GM12875 (cell line): Measurements from ENCODE around the gene EFEMP2.

Experiments used
- H3K4me3 ChIP-seq: one replicate; pipeline ENCODE4 v1.5.1; 2011; ENCODE audit warnings: low read depth, low read length, control low read depth
- CTCF ChIP-seq: IDR thresholded peaks from 2 replicates; pipeline ENCODE4 v1.5.1; 2011; ENCODE audit warnings: low read depth, mild to moderate bottlenecking, control low read depth, inconsistent platforms, low read length, moderate library complexity, borderline replicate concordance; ENCODE audit not compliant: insufficient read depth

The EFEMP2 gene

GRCh38 chr11:65871811-65872548, 620 bp downstream of the EFEMP2 start:
- no peak overlapping the region for H3K4me3 ChIP-seq
- no peak for TF ChIP-seq CTCF

DNA sequence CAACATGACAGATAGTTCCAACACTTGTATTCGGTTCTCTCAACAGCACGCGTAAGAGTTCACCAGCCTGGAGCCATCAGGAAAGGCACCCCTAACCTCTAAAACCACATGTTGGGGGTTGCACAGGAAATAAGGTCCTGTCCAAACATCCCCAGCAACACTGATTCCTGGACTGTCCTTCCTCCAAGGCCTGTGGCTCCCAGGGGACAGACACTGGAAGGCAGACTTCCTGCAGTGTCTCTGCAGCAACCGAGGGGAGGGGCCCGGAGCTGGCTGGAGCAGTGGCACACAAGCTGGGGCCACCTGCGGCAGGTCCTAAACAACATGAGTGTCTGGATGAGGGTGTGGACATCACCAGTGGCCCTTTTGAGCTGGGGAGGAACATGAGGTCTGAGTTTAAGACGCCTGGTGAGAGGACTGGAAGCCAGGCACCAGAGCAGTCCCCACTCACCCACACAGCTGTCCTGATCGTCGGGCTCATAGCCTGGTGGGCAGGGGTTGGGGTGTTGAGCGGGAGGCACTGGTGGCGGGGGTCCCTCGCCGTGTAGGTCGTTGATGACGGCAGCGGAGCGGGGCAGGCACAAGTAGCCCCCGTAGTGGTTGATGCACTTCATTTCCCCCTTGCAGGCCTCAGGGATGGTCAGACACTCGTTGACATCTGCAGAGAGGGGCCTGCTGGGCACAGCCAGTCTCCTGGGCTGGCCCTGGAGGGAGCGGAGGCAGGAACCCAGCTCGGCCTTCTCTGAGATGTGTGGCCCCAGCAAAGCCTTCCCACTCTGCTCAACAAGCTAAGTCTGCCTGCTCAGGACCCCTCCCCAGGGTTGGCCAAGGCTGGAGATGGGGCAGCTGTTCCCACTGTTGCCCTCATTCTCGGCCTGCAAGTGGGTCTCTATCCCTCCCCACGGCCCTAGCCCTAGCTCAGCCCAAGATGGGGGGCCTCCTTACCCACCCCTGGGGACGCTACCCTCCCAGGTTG, 1.6 kb downstream of the EFEMP2 start:
- no peak overlapping the region for H3K4me3 ChIP-seq
- TF ChIP-seq CTCF: no peak

DNA sequence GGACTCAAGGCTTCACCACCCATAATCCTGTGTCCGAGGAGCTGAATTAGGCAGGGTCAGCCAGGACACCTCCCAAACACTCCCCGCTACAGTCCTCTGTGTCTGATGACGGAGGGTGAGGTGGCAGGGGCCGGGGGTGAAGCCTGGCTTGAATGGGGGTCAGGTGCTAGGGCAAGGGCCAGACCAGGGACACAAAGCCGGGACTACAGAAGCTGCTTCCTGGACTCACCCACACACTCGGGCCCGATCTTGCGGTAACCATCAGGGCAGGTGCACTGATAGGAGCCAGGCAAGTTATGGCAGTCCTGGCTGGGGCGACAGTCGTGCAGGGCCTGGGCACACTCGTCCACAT, 2.3 kb downstream of the EFEMP2 start:
- TF ChIP-seq CTCF: no peak

GRCh38 chr11:65869643-65870306, 2.8 kb downstream of the EFEMP2 start:
- no peak overlapping the region for H3K4me3 ChIP-seq
- TF ChIP-seq CTCF: no peak

More for the DNA sequence above, 2.3 kb downstream of the EFEMP2 start:
- H3K4me3 ChIP-seq: no peak overlapping the region

DNA sequence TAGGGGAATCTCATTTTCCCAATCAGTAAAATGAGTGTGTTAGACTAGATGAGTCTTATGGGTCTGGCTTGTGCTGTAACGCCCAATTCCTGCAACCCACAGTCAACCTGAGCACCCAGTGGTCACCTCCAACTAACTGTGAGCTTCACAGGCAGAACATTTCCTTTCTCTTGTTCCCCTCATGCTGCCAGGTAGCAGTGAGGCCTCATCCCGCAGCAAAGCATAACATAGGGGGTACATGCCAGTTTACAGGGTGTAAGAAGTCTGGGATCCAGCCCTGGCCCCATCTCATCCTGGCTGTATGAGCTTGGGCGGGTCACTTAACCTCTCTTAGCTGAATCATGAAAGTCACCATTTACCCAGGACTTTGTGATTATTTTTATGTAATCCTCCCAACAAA, 3.7 kb downstream of the EFEMP2 start:
- no peak for TF ChIP-seq CTCF
- H3K4me3 ChIP-seq: no peak overlapping the region

DNA sequence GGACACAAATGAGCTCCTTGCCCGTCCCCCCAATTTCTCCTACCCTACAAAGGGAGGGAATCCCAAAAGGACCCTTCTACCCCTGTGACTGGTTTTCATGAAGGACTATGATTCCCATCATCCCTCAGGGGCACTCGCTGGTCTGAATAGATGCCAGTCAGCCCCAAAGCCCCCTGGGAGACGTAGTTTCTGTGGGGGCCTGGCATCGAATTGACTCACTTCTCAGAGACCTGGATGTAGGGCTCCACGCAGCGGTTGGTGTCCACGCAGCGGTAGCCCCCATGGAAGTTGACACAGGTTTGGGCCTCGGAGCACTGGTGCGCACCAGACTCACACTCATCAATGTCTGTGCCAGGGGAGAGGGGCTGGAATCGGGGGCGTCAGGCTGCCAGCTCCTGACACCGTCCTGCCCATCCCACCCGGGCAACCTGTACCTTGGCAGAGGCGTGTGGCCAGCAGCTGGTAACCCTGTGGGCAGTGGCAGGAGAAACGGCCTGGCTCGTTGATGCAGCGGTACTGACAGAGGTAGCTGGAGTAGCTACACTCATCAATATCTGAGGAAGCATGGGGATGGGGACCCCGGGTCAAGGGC, 4.4 kb downstream of the EFEMP2 start:
- no peak for TF ChIP-seq CTCF
- no peak overlapping the region for H3K4me3 ChIP-seq
